SU-DHL-6 (cell line): Measurements from ENCODE around the gene CYTH1.
A peak's percentile ranks its signal among the peaks of the same experiment; 100 is the strongest.

ENCODE experiments used
- H2AFZ ChIP-seq: fragments of 200-600 bp; sonication (generic); 2 replicates; pipeline ENCODE4 v1.6.1; 2014; ENCODE audit warnings: low read depth, mild to moderate bottlenecking, moderate library complexity, mixed read lengths, antibody characterized with exemption, low read length; ENCODE audit not compliant: severe bottlenecking
- H3F3A ChIP-seq: fragments of 200-600 bp; shearing (Covaris generic); 2 replicates; pipeline ENCODE4 v1.6.0; 2016; ENCODE audit warnings: antibody characterized with exemption, mild to moderate bottlenecking; ENCODE audit not compliant: insufficient read depth
- H3K27ac ChIP-seq: fragments of 200-600 bp; sonication (generic); 2 replicates; pipeline ENCODE4 v1.5.1; 2016; ENCODE audit warnings: low read depth, mild to moderate bottlenecking, low read length, moderate library complexity, mixed read lengths
- H3K27me3 ChIP-seq: fragments of 200-600 bp; sonication (generic), shearing (Covaris generic); 2 replicates; pipeline ENCODE4 v1.6.0; 2014; ENCODE audit warnings: mild to moderate bottlenecking, low read length
- H3K36me3 ChIP-seq: fragments of 200-600 bp; sonication (generic); 2 replicates; pipeline ENCODE4 v1.6.1; 2014; ENCODE audit warnings: mild to moderate bottlenecking, low read length, mixed read lengths
- H3K4me2 ChIP-seq: fragments of 300-600, 200-600 bp; shearing (Covaris generic), sonication (generic); 2 replicates; pipeline ENCODE4 v1.6.0; 2014; ENCODE audit warnings: low read length, low read depth, mild to moderate bottlenecking; ENCODE audit not compliant: poor library complexity, severe bottlenecking
- H3K4me3 ChIP-seq: fragments of 200-600 bp; sonication (generic); 2 replicates; pipeline ENCODE4 v1.5.1; 2014; ENCODE audit warnings: antibody characterized with exemption, low read length, mild to moderate bottlenecking, mixed read lengths; ENCODE audit not compliant: insufficient read depth, poor library complexity, severe bottlenecking
- H3K79me2 ChIP-seq: fragments of 200-600 bp; sonication (generic); 2 replicates; pipeline ENCODE4 v1.6.1; 2014; ENCODE audit warnings: mild to moderate bottlenecking, low read length, moderate library complexity; ENCODE audit not compliant: insufficient read depth
- H3K9ac ChIP-seq: fragments of 200-600 bp; sonication (generic); 2 replicates; pipeline ENCODE4 v1.7.0; 2014; ENCODE audit warnings: mild to moderate bottlenecking, low read length
- H3K9me2 ChIP-seq: fragments of 200-600 bp; sonication (generic); replicated peaks from 2 replicates; pipeline ENCODE4 v1.6.1; 2014; ENCODE audit warnings: low read length; ENCODE audit not compliant: insufficient read depth
- H3K9me3 ChIP-seq: fragments of 200-600 bp; sonication (generic); 2 replicates; pipeline ENCODE4 v1.6.1; 2014; ENCODE audit warnings: low read length, mixed read lengths; ENCODE audit not compliant: insufficient read depth
- H4K20me1 ChIP-seq: fragments of 200-600 bp; sonication (generic); 2 replicates; pipeline ENCODE4 v1.6.1; 2014; ENCODE audit warnings: low read depth, mild to moderate bottlenecking, antibody characterized with exemption, low read length, moderate library complexity, mixed read lengths
- CTCF ChIP-seq: fragments of 200-600 bp; sonication (generic); IDR thresholded peaks from one replicate; pipeline ENCODE4 v1.5.1; 2017; ENCODE audit warnings: antibody characterized with exemption, mild to moderate bottlenecking, low read length, moderate library complexity; ENCODE audit not compliant: insufficient read depth, poor library complexity, severe bottlenecking
- EZH2phosphoT487 ChIP-seq: fragments of 200-600 bp; sonication (generic), shearing (Covaris generic); conservative IDR thresholded peaks from 2 replicates; pipeline ENCODE4 v1.6.1; 2018; ENCODE audit warnings: mild to moderate bottlenecking, antibody characterized with exemption, low read length, moderate library complexity, mixed read lengths

CYTH1 gene

GRCh38 chr17:78684026-78684425, 98.0 kb downstream of the CYTH1 start:
- Histone ChIP-seq H2AFZ (no peak overlapping the region), H3K4me2 (no peak overlapping the region), H3K79me2 (no peaks in the 10 kb centered on the region; the same call in 1 of the 2 replicates), H3K4me3 (no peak overlapping the region), H3K27me3 (no peaks in the 10 kb centered on the region), H3K9me2 (no peaks in the 10 kb centered on the region), H3K27ac (peak overlapping the region; percentile 2; the same call in 1 of the 2 replicates), H3K9ac (no peak overlapping the region), H3K36me3 (peaks cover 23% of the 10 kb centered on the region; the same call in 1 of the 2 replicates), H3F3A (no peaks in the 10 kb centered on the region), H4K20me1 (no peaks in the 10 kb centered on the region), H3K9me3 (no peaks in the 10 kb centered on the region)
- no peak for TF ChIP-seq EZH2phosphoT487
- no peak for TF ChIP-seq CTCF

- no peak overlapping the region for H3K4me2 ChIP-seq
- no peak overlapping the region for H3K4me3 ChIP-seq
- TF ChIP-seq CTCF (no peak), EZH2phosphoT487 (no peak)
- no peaks in the 10 kb centered on the region for H3K9me2 ChIP-seq
- H3K27me3 ChIP-seq, result no peaks in the 10 kb centered on the region
- H4K20me1 ChIP-seq, result no peaks in the 10 kb centered on the region
- no peak overlapping the region for H2AFZ ChIP-seq
- H3K9me3 ChIP-seq, result no peaks in the 10 kb centered on the region
- H3K36me3 ChIP-seq, result peaks cover 19% of the 10 kb centered on the region; the same call in 1 of the 2 replicates
- H3K79me2 ChIP-seq, result no peaks in the 10 kb centered on the region; the same call in 1 of the 2 replicates
- H3K27ac ChIP-seq, result no peak overlapping the region
- no peak overlapping the region for H3K9ac ChIP-seq
- no peaks in the 10 kb centered on the region for H3F3A ChIP-seq
Observed at GRCh38 chr17:78683408-78683961, 98.6 kb downstream of the CYTH1 start.

GRCh38 chr17:78682363-78682762, 99.7 kb downstream of the CYTH1 start:
- Histone ChIP-seq H3K9ac (no peak overlapping the region), H2AFZ (no peak overlapping the region), H3K36me3 (peaks cover 15% of the 10 kb centered on the region; the same call in 1 of the 2 replicates), H3K79me2 (no peaks in the 10 kb centered on the region; the same call in 1 of the 2 replicates), H3K9me2 (no peaks in the 10 kb centered on the region), H3K4me3 (no peak overlapping the region), H4K20me1 (no peaks in the 10 kb centered on the region), H3K27ac (no peak overlapping the region), H3K9me3 (no peaks in the 10 kb centered on the region), H3F3A (no peaks in the 10 kb centered on the region), H3K4me2 (no peak overlapping the region), H3K27me3 (no peaks in the 10 kb centered on the region)
- TF ChIP-seq EZH2phosphoT487 (no peak), CTCF (no peak)
